Measurements from ENCODE around the gene ESRRB.

ESRRB gene

GRCh38 chr14:76376878-76377734, 1.2 kb downstream of the ESRRB start:
- TF ChIP-seq CTCF (IDR thresholded peaks at IDR 0.05; ENCODE audit: insufficient read depth, low read depth, low read length, missing control alignments) = no peak
- DNase-seq (ENCODE audit: low read depth) = no peak
- H3K4me3 ChIP-seq (ENCODE audit: low read depth, low read length) = no peak overlapping the region

- no peak overlapping the region for H3K4me3 ChIP-seq (ENCODE audit: low read depth, low read length)
- no peak for TF ChIP-seq CTCF (IDR thresholded peaks at IDR 0.05; ENCODE audit: insufficient read depth, low read depth, low read length, missing control alignments)
- DNase-seq (ENCODE audit: low read depth) = no peak
Measured at GRCh38 chr14:76377735-76378074, 1.8 kb downstream of the ESRRB start.

GRCh38 chr14:76380991-76381390, 5.1 kb downstream of the ESRRB start:
- no peak for TF ChIP-seq CTCF (IDR thresholded peaks at IDR 0.05; ENCODE audit: insufficient read depth, low read depth, low read length, missing control alignments)
- H3K4me3 ChIP-seq (ENCODE audit: low read depth, low read length) = no peak overlapping the region
- DNase-seq (ENCODE audit: low read depth) = no peak

- no peak overlapping the region for H3K4me3 ChIP-seq (ENCODE audit: low read depth, low read length)
- no peak for TF ChIP-seq CTCF (IDR thresholded peaks at IDR 0.05; ENCODE audit: insufficient read depth, low read depth, low read length, missing control alignments)
- no peak for DNase-seq (ENCODE audit: low read depth)
Measured at GRCh38 chr14:76381817-76382494, 6.0 kb downstream of the ESRRB start.

- no peak overlapping the region for H3K4me3 ChIP-seq (ENCODE audit: low read depth, low read length)
- TF ChIP-seq CTCF (IDR thresholded peaks at IDR 0.05; ENCODE audit: insufficient read depth, low read depth, low read length, missing control alignments) = no peak
- no peak for DNase-seq (ENCODE audit: low read depth)
Measured at GRCh38 chr14:76382495-76382832, 6.5 kb downstream of the ESRRB start.

- DNase-seq (ENCODE audit: low read depth) = no peak
- no peak overlapping the region for H3K4me3 ChIP-seq (ENCODE audit: low read depth, low read length)
- TF ChIP-seq CTCF (IDR thresholded peaks at IDR 0.05; ENCODE audit: insufficient read depth, low read depth, low read length, missing control alignments) = no peak
Measured at GRCh38 chr14:76385435-76385834, 9.5 kb downstream of the ESRRB start.
